Activated T-cell treated with anti-CD3 and anti-CD28 coated beads, Interleukin-2, amount 50 U/mL, for 72 hours (primary cell): Measurements from ENCODE around the gene RAB3D. TPM values are rescaled to one million over a fixed set of nuclear protein-coding genes. Genes with fewer than 3 reads are reported as not detected.
"Not testable (repeated sequence)": the region's sequence is repeated elsewhere in the genome, so short reads cannot be mapped to it uniquely, and the experiment has no call there.

ENCODE experiments used
- ATAC-seq, 2 donors: fragments of 150-1000 bp; cut with Tn5 transposase; replicated peaks in 1 of 2; 2 replicates each; pipeline ENCODE4 v1.10.0; 2021; ENCODE audit warnings: moderate library complexity in 2 of 2, mild to moderate bottlenecking in 1 of 2
- DNase-seq, 2 donors: peaks; one replicate each; pipeline ENCODE4 v3.0.0; 2021 to 2022; ENCODE audit warnings: mixed read lengths in 1 of 2
- H3K27ac Mint-ChIP-seq: one replicate; pipeline ENCODE4 v1.8.0; 2022; ENCODE audit warnings: mild to moderate bottlenecking, moderate library complexity, mixed read lengths
- H3K27me3 Mint-ChIP-seq: one replicate; pipeline ENCODE4 v1.8.0; 2022; ENCODE audit warnings: low read depth, mixed read lengths
- H3K36me3 Mint-ChIP-seq, 2 donors: one replicate each; pipeline ENCODE4 v1.8.0; 2022; ENCODE audit warnings: mixed read lengths in 2 of 2, mild to moderate bottlenecking in 1 of 2; ENCODE audit not compliant: insufficient read depth in 2 of 2
- H3K4me1 Mint-ChIP-seq: one replicate; pipeline ENCODE4 v1.8.0; 2022; ENCODE audit warnings: low read depth, mixed read lengths
- H3K4me3 Mint-ChIP-seq, 2 donors: one replicate each; pipeline ENCODE4 v1.8.0; 2022; ENCODE audit warnings: mild to moderate bottlenecking in 2 of 2, mixed read lengths in 2 of 2, moderate library complexity in 2 of 2
- H3K9me3 Mint-ChIP-seq, 2 donors: one replicate each; pipeline ENCODE4 v1.8.0; 2022; ENCODE audit warnings: mixed read lengths in 2 of 2
- total RNA-seq, 2 donors: library from RNA; stranded (reverse); gene quantifications; one replicate each; pipeline ENCODE4 v1.2.3, GENCODE V29; 2022

Gene RAB3D
- total RNA-seq, 2 donors from 2014 or later: 13.3 to 16.8 TPM

DNA sequence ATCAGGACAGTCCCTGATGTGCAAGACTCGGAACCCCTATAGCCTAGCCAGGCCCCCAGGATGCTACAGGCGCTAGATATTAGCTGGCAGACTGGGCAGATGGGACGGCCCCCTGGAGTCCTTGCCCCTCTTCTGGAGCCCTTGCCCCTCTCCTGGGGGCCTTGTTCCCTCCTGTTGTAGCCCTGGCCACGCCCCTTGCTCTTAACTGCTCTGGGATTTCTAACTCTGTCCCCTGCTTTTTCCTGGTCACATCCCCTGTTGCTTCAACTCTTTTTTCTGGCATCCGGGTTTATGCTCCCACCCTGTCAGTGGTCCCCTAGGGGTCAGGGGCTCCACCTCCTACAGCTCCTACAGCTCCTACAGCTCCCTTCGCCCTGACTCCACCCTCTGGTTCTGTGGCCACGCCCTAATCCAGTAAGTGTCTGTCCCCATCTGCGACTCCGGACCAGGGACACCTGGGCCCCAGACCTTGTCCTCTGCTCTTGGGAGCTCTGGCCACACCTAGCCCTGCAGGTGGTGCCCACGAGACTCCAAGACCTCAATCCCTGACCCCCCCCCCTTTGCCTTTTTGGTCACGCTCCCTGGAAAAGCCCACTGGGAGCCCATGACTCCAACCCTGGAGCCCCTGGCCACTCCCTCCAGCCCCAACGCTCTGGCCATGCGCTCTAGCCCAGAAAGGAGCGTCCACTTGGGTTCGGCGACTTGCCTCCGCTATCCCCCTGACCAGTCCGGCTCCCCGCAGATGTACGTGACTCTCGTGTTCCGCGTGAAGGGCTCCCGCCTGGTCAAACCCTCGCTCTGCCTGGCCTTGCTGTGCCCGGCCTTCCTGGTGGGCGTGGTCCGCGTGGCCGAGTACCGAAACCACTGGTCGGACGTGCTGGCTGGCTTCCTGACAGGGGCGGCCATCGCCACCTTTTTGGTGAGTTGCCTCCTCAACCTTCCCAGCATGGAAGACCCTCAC lies 22.6 kb upstream of the RAB3D start:
- no peak overlapping the region for H3K27ac Mint-ChIP-seq
- ATAC-seq (no peak), DNase-seq (no peak)
- H3K27me3 Mint-ChIP-seq: no peaks in the 10 kb centered on the region
- no peaks in the 10 kb centered on the region for H3K9me3 Mint-ChIP-seq
- peaks cover 0 to 1% of the 10 kb centered on the region in 2 donors for H3K36me3 Mint-ChIP-seq
- H3K4me3 Mint-ChIP-seq: no peak overlapping the region
- no peaks in the 10 kb centered on the region for H3K4me1 Mint-ChIP-seq

DNA sequence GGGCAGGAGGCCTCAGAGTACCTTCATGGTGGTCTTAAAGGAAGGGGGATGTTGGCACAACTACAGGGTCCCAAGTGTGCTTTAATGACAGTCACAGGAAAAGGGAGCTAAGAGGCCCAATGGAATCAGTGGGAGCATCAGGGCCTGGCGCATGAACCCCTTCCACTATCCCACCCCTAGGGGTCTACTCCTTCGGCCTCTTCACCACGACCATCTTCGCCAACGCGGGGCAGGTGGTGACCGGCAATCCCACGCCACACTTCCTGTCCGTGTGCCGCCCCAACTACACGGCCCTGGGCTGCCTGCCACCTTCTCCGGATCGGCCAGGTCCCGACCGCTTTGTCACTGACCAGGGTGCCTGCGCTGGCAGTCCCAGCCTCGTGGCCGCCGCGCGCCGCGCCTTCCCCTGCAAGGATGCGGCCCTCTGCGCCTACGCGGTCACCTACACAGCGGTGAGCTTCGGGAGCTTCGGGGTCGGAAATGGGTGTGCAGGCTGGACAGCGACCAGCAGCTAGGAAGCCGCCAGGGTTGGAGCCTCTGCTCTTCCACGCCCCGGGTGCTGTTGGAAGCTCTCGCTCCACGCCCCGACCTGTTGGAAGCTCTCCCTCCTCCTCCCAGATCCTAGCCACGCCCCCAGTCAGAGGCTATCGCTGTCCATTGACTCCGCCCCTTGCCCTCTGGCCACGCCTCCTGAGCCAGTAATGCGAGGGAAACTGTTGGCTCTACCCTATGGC lies 21.7 kb upstream of the RAB3D start:
- peaks cover 2% of the 10 kb centered on the region for H3K4me1 Mint-ChIP-seq
- H3K36me3 Mint-ChIP-seq: no peaks in the 10 kb centered on the region
- DNase-seq (no peak), ATAC-seq (no peak)
- H3K9me3 Mint-ChIP-seq: no peaks in the 10 kb centered on the region
- H3K27ac Mint-ChIP-seq: no peak overlapping the region
- H3K4me3 Mint-ChIP-seq: no peak overlapping the region
- H3K27me3 Mint-ChIP-seq: peaks cover 5% of the 10 kb centered on the region

DNA sequence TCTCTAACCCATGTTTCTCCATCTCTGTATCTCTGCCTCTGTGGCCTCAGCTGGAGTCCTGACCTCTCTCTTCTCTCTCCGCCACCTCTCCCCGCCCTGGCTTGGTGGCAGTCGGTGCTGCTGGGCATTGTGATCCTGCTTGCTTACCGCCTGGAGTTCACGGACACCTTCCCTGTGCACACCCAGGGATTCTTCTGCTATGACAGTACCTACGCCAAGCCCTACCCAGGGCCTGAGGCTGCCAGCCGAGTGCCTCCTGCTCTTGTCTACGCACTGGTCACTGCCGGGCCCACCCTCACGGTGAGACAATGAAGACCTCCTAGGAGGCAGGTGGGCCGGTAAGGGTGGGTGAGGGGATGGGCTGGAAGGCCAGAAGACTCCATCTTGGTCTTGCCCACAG lies 20.0 kb upstream of the RAB3D start:
- H3K36me3 Mint-ChIP-seq: no peaks in the 10 kb centered on the region
- no peaks in the 10 kb centered on the region for H3K9me3 Mint-ChIP-seq
- DNase-seq: no peak
- H3K4me1 Mint-ChIP-seq: peaks cover 10% of the 10 kb centered on the region
- H3K4me3 Mint-ChIP-seq: no peak overlapping the region
- H3K27me3 Mint-ChIP-seq: peaks cover 11% of the 10 kb centered on the region
- no peak for ATAC-seq
- H3K27ac Mint-ChIP-seq: no peak overlapping the region

DNA sequence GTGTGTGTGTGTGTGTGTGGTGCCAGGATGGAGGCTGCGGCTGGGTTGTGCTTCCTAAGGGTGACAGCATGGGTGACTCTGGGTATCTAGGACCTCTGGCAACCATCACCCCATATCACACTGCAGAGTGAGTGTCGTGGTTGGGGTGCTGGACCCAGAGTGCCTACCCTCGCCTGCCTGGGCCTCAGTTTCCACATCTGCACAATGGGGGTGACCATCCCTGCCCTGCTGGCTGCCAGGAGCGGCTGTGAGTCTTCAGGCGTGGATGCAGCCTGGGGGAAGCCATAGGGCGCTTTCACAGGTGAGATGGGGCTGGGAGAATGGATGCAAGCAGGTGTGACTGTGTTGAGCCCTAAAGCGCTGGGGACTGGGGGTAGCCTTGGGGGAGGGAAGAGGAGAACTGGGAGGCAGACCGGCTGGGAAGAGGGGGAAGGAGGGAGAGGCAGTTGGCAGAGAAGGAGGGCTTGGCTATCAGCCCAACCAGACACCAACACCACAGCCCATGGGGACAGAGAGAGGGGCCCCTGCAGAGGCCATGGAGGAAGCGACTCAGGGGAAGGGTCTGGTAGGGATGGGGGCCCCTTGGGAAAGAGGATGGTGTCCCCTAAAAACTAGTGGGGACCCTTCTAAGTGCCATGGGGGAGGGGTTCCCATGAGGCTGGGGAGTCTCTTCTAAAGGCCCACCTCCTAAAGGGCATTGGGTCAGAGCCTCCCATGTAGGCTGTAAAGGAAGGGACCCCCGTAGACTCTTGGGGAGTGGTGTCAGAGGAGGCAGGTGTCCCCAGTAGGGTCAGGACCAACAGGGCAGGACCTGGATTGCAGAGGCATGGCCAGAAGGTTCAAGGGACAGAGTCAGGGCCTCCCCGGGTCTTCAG lies 17.5 kb upstream of the RAB3D start:
- DNase-seq (no peak), ATAC-seq (no peak)
- Mint-ChIP-seq H3K4me1 (peaks cover 10% of the 10 kb centered on the region), H3K27ac (no peak overlapping the region), H3K27me3 (peaks cover 11% of the 10 kb centered on the region), H3K36me3 (no peaks in the 10 kb centered on the region), H3K9me3 (no peaks in the 10 kb centered on the region), H3K4me3 (no peak overlapping the region)

DNA sequence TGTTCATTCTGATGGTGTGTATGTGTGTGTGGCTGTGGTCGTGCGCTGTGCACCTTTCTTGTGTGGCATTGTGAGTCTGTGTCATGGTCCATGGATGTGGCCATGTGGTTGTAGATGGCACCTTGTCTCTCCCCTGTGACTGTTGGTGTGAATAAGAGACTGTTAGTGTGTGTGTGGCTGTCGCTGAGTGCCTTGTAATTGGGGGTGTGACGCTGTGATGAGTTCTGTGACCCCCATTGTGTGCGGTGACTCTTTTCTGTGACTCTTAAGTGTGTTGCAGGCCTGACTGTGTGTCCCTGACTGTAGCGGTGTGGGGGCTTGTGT lies 16.6 kb upstream of the RAB3D start:
- no peak overlapping the region for H3K27ac Mint-ChIP-seq

DNA sequence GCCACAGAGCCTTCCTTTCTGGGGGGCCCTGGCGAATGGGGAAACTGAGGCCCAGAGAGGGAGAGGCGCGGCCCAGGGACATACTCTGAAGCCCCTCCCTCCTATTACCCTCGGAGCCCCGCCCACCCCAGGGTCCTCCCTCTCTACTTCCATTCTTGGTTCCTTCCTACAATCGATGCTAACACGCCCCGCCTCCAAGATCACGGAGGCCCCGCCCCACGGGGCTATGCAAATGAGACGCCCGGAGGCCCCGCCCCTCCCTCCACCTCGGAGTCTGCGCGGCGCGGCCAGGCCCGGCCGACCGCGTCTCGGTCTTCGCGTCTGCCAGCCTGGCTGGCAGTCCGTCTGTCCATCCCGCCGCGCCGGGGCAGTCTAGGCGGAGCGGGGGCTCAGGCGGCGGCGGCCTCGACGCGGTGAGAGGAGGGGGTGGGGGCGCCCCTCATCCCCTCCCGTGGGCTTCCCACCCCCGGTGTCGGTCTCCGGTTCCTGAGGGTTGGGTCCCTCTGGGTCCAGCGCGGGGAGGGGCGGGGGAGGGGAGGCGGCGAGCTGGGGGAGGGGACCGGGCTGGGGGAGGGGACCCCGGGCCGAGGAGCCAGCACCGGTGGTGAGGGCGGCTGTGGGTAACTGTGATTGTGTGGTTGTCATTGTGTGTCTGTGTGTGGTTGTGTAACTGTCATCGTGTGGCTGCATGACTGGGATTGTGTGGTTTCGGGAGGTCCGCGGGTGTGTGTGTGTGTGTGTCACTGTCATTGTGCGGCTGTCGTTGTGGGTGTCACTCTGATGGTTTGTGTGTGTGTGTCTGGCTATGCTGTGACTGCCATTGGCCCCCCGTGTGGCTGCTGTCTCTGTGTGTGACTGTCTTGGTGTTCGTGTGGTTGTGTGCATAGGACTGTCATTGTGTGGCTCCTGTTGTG lies 16.0 kb upstream of the RAB3D start, which contains the start of gene PLPPR2:
Gene PLPPR2 (plus strand): TSS at position 273 of the 914 bp plus-strand sequence. CDS start 2,242 bp downstream, outside the sequence.
- Mint-ChIP-seq H3K4me3 (peak within 1 kb of the TSS; percentile 63 to 71), H3K27ac (peak within 1 kb of the TSS; percentile 12), H3K9me3 (no peaks in the 10 kb centered on the region), H3K36me3 (no peaks in the 10 kb centered on the region), H3K27me3 (peaks cover 11% of the 10 kb centered on the region), H3K4me1 (peaks cover 10% of the 10 kb centered on the region)
- DNase-seq (peak; percentile 89 to 92), ATAC-seq (peak; percentile 91 to 94)

More for the DNA sequence above, 16.6 kb upstream of the RAB3D start:
- no peak for ATAC-seq
- peaks cover 10% of the 10 kb centered on the region for H3K4me1 Mint-ChIP-seq
- no peaks in the 10 kb centered on the region for H3K36me3 Mint-ChIP-seq
- H3K9me3 Mint-ChIP-seq: no peaks in the 10 kb centered on the region
- DNase-seq: no peak
- H3K4me3 Mint-ChIP-seq: peak overlapping the region; percentile 63 to 71
- peaks cover 11% of the 10 kb centered on the region for H3K27me3 Mint-ChIP-seq

DNA sequence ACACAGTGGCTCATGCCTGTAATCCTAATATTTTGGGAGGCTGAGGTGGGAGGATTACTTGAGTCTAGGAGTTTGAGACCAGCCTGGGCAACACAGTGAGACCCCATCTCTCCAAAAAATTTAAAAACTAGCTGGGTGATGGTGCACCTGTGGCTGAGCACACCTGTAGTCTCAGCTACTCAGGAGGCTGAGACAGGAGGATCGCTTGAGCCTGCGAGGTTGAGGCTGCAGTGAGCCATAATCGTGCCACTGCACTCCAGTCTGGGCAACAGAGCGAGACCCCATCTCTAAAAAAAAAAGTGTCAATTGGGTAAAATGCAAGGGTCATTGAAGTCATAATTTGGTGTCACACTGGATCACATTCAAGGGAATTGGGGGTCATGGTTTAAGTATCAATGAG lies 14.6 kb upstream of the RAB3D start:
- H3K4me1 Mint-ChIP-seq: peaks cover 10% of the 10 kb centered on the region
- ATAC-seq, H3K36me3 Mint-ChIP-seq, H3K27ac Mint-ChIP-seq, DNase-seq, H3K9me3 Mint-ChIP-seq: not testable (repeated sequence)
- peak overlapping the region in 1 of 2 donors; percentile 27 for H3K4me3 Mint-ChIP-seq
- H3K27me3 Mint-ChIP-seq: peaks cover 11% of the 10 kb centered on the region

DNA sequence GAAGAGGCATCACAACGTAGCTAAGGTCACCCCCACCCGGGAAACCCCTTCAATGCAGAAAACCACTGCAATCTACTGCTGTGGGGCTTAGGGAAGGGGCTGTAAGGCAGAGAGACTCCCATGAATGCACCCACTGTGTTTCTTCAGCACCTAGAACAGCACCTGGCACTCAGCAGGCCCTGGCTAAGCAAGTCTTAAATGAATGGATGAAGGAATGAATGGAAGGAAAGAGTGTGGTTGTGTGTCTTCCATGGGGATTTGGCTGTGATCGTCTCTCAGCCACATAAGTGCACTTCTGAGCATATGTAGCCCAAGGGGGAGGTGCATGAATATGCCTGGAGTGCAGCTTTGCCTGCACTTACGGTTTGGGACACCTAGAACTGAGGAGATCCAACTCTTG lies 9.7 kb upstream of the RAB3D start:
- H3K4me1 Mint-ChIP-seq: peaks cover 32% of the 10 kb centered on the region
- peaks cover 2% of the 10 kb centered on the region in 2 donors for H3K9me3 Mint-ChIP-seq
- H3K36me3 Mint-ChIP-seq: peaks cover 4 to 6% of the 10 kb centered on the region in 2 donors
- no peak for DNase-seq
- H3K4me3 Mint-ChIP-seq: no peak overlapping the region
- no peak overlapping the region for H3K27ac Mint-ChIP-seq
- H3K27me3 Mint-ChIP-seq: no peaks in the 10 kb centered on the region
- ATAC-seq: no peak

DNA sequence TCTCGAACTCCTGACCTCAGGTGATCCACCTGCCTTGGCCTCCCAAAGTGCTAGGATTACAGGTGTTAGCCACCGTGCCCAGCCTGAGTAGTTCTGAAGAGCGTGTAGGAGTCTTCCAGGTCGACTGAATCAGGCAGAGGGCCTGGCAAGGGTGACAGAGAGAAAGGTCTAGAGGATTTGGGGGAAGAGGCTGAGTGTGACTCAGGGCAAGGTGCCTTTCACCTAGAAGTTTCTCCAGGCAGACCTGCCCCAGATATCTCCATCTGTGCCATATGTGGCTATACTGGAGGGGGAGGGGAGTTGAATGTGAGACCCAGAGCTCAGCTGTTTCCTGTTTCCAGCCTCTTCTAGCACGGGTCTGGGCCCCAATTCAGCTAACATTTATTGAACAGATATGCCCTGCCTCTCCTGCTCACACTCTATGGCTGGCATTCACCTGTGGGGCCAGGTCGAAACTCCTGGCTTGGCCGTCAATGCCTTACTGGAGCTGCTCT lies 8.1 kb upstream of the RAB3D start:
- peak overlapping the region; percentile 95 to 96 for H3K4me3 Mint-ChIP-seq
- H3K4me1 Mint-ChIP-seq: peaks cover 33% of the 10 kb centered on the region
- DNase-seq: no peak
- H3K27me3 Mint-ChIP-seq: no peaks in the 10 kb centered on the region
- no peak for ATAC-seq
- H3K9me3 Mint-ChIP-seq: peaks cover 2% of the 10 kb centered on the region in 2 donors
- no peak overlapping the region for H3K27ac Mint-ChIP-seq
- peaks cover 4 to 6% of the 10 kb centered on the region in 2 donors for H3K36me3 Mint-ChIP-seq

DNA sequence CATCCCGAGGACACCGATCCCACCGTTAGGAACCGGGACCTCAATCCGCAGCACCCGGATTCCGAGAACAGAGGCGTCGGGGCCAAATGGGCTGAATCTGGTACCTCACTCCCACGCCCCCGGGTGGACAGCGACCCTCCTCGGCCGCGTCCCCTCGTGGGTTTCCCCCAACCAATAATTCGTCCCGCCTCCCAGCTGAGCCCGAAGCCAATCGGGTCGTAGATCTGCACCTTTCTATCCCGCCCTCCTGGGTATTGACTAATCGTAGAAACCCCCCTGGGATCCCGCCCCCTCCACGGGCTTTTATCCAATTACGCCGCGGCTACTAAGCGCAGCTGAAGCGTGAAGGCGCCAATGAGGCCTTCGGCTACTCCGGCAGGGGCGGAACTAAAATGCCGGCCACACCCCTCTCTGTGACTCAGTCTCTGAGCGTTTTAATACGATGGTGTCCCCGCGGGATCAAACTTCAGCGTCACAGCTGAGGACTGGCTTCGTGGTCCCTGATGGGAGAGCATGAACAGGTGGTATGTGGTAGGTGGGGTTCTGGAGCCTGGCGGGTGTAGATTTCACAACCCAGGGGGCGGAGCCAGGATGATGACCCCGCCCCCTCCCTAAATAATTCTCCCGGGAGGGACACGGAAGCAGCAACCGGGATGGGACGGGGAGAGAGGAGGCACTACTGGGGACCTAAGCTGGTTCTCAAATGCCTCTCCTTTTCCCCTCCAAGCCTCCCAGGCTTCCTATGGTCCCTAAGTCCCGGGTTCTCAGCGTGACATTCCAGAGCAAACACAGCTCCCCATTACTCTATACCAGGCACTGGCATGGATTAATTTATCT lies 6.9 kb upstream of the RAB3D start, which contains the start of the genes CCDC159 and TMEM205:
Gene CCDC159 (plus strand): TSS at position 416 of the 837 bp plus-strand sequence. CDS start 88 bp downstream, at position 504.
Gene TMEM205 (minus strand): TSS at position 165 of the 837 bp plus-strand sequence. CDS start 649 bp downstream, outside the sequence.
- peak; percentile 96 for ATAC-seq
- peaks cover 33% of the 10 kb centered on the region for H3K4me1 Mint-ChIP-seq
- H3K27ac Mint-ChIP-seq: peak within 1 kb of the TSS; percentile 88
- no peaks in the 10 kb centered on the region for H3K27me3 Mint-ChIP-seq
- peak; percentile 98 to 99 for DNase-seq
- H3K4me3 Mint-ChIP-seq: peak within 1 kb of the TSS; percentile 95 to 96
- peaks cover 2% of the 10 kb centered on the region in 2 donors for H3K9me3 Mint-ChIP-seq
- peaks cover 4 to 6% of the 10 kb centered on the region in 2 donors for H3K36me3 Mint-ChIP-seq
